Esophagus muscularis mucosa (tissue), 4 donors: Measurements from ENCODE around the gene RAD54L2. TPM values are rescaled to one million over a fixed set of nuclear protein-coding genes. Genes with fewer than 3 reads are reported as not detected.

ENCODE experiments used
- DNase-seq: peaks from one replicate; pipeline ENCODE4 v3.0.0-alpha.2; 2017; ENCODE audit errors: extremely low spot score
- H3K27ac ChIP-seq, 4 donors: fragments of 200-600 bp; sonication (generic); replicated peaks in 1 of 4; 1 replicate in 3 of 4; 2 replicates in 1 of 4; pipeline ENCODE4 v1.5.1; 2016 to 2019; ENCODE audit warnings: mild to moderate bottlenecking in 1 of 4
- H3K27me3 ChIP-seq, 4 donors: fragments of 200-600 bp; sonication (generic); one replicate each; pipeline versions ENCODE4 v1.5.1 to v1.6.0; 2016 to 2019
- H3K36me3 ChIP-seq, 4 donors: fragments of 200-600 bp; sonication (generic); one replicate each; pipeline ENCODE4 v1.5.1; 2016 to 2019
- H3K4me1 ChIP-seq, 4 donors: fragments of 200-600 bp; sonication (generic); one replicate each; pipeline ENCODE4 v1.5.1; 2016 to 2019
- H3K4me3 ChIP-seq, 4 donors: fragments of 200-600 bp; sonication (generic); 1 replicate in 2 of 4; 2 replicates in 2 of 4; pipeline ENCODE4 v1.5.1; 2016 to 2019; ENCODE audit warnings: mild to moderate bottlenecking in 4 of 4, moderate library complexity in 1 of 4
- H3K9me3 ChIP-seq, 4 donors: fragments of 200-600 bp; sonication (generic); 1 replicate in 3 of 4; 2 replicates in 1 of 4; pipeline ENCODE4 v1.5.1; 2016 to 2019
- CTCF ChIP-seq, 3 experiments: fragments of 200-600 bp in 2 of 3; fragments of 450-650 bp in 1 of 3; sonication (generic) in 2 of 3; IDR thresholded peaks; one replicate each; pipeline ENCODE4 v1.5.1; 2017 to 2019; ENCODE audit warnings: antibody characterized with exemption in 3 of 3, mild to moderate bottlenecking in 2 of 3, moderate library complexity in 1 of 3
- EP300 ChIP-seq: sonication (generic); formaldehyde crosslinking; IDR thresholded peaks from one replicate; pipeline ENCODE4 v1.6.1; 2017; ENCODE audit warnings: antibody characterized with exemption
- POLR2A ChIP-seq: fragments of 450-650 bp; IDR thresholded peaks from one replicate; pipeline ENCODE4 v1.6.1; 2017; ENCODE audit warnings: antibody characterized with exemption, moderate library complexity, mild to moderate bottlenecking, low read depth
- POLR2AphosphoS5 ChIP-seq, 2 donors: sonication (generic); formaldehyde crosslinking; IDR thresholded peaks; one replicate each; pipeline ENCODE4 v1.6.1; 2017; ENCODE audit warnings: antibody characterized with exemption in 2 of 2
- WGBS: methylation state at CpG from one replicate; pipeline ENCODE4 v1.1.5; 2018; 5-methylcytosine and 5-hydroxymethylcytosine counted together
- intact Hi-C: fragments of 100-400 bp; cut with DNase I; formaldehyde crosslinking; loops from one replicate; pipeline ENCODE4 v1.15.1; 2023
- total RNA-seq, 4 donors: library from RNA; depleted of rRNA; stranded (reverse); fragments of >200 nt; gene quantifications; one replicate each; pipeline versions ENCODE4 v1.1.0 to v1.2.1, GENCODE V29; 2016

RAD54L2 gene
- total RNA-seq, 4 donors from 2014 or later: 18.2 to 25.3 (median 23.8) TPM

GRCh38 chr3:51502562-51502910, 36.0 kb upstream of the RAD54L2 start:
- no peaks in the 10 kb centered on the region for H3K9me3 ChIP-seq
- no peaks in the 10 kb centered on the region for H3K36me3 ChIP-seq
- H3K27ac ChIP-seq: no peak overlapping the region
- TF ChIP-seq POLR2A (no peak), POLR2AphosphoS5 (IDR thresholded peaks at IDR 0.05) (no peak), CTCF (IDR thresholded peaks at IDR 0.05) (no peak), EP300 (no peak)
- peaks cover 8 to 21% (median 18%) of the 10 kb centered on the region in 4 donors for H3K4me1 ChIP-seq
- H3K4me3 ChIP-seq: no peak overlapping the region
- WGBS: 18% methylated on average over 2 of the region's 2 CpGs
- intact Hi-C loops: loop anchor here (1.0 to 5.0 kb wide), 4 partner anchors 36 to 300 kb away; partner anchors contain the start of gene RAD54L2
- no peaks in the 10 kb centered on the region for H3K27me3 ChIP-seq
- DNase-seq: no peak

- 97% methylated on average over 2 of the region's 2 CpGs for whole genome bisulfite sequencing
- H3K36me3 ChIP-seq: no peaks in the 10 kb centered on the region
- DNase-seq: no peak
Measured at GRCh38 chr3:51503007-51503406, 35.5 kb upstream of the RAD54L2 start.

GRCh38 chr3:51508255-51508654, 30.3 kb upstream of the RAD54L2 start:
- Histone ChIP-seq H3K9me3 (no peaks in the 10 kb centered on the region), H3K4me3 (no peak overlapping the region), H3K4me1 (no peaks in the 10 kb centered on the region), H3K27ac (no peak overlapping the region), H3K36me3 (no peaks in the 10 kb centered on the region), H3K27me3 (no peaks in the 10 kb centered on the region)
- TF ChIP-seq EP300: no peak
- TF ChIP-seq CTCF (IDR thresholded peaks at IDR 0.05): no peak
- no peak for TF ChIP-seq POLR2AphosphoS5 (IDR thresholded peaks at IDR 0.05)
- TF ChIP-seq POLR2A: no peak
- WGBS: 85% methylated on average over 7 of the region's 9 CpGs
- DNase-seq: no peak
- intact Hi-C loops: no loop called here

More at GRCh38 chr3:51503007-51503406, 35.5 kb upstream of the RAD54L2 start:
- H3K4me3 ChIP-seq: no peak overlapping the region
- no peak overlapping the region for H3K27ac ChIP-seq
- H3K9me3 ChIP-seq: no peaks in the 10 kb centered on the region
- intact Hi-C loops: loop anchor here (2.0 to 5.0 kb wide), 2 partner anchors 36 to 299 kb away; partner anchors contain the start of gene RAD54L2
- H3K27me3 ChIP-seq: no peaks in the 10 kb centered on the region
- peaks cover 8 to 21% (median 18%) of the 10 kb centered on the region in 4 donors for H3K4me1 ChIP-seq
- no peak for TF ChIP-seq POLR2AphosphoS5 (IDR thresholded peaks at IDR 0.05)
- TF ChIP-seq POLR2A: no peak
- TF ChIP-seq CTCF (IDR thresholded peaks at IDR 0.05): no peak
- TF ChIP-seq EP300: no peak

GRCh38 chr3:51510996-51511395, 27.5 kb upstream of the RAD54L2 start:
- 88% methylated on average over 1 of the region's 1 CpG for WGBS
- Histone ChIP-seq H3K27me3 (no peaks in the 10 kb centered on the region), H3K4me1 (no peaks in the 10 kb centered on the region), H3K36me3 (no peaks in the 10 kb centered on the region), H3K4me3 (no peak overlapping the region), H3K9me3 (no peaks in the 10 kb centered on the region), H3K27ac (no peak overlapping the region)
- TF ChIP-seq CTCF (IDR thresholded peaks at IDR 0.05): no peak
- no peak for TF ChIP-seq EP300
- no peak for TF ChIP-seq POLR2AphosphoS5 (IDR thresholded peaks at IDR 0.05)
- TF ChIP-seq POLR2A: no peak
- intact Hi-C loops: no loop called here
- no peak for DNase-seq

GRCh38 chr3:51514210-51514609, 24.3 kb upstream of the RAD54L2 start:
- no peaks in the 10 kb centered on the region for H3K4me1 ChIP-seq
- no peak overlapping the region for H3K4me3 ChIP-seq
- no peak overlapping the region for H3K27ac ChIP-seq
- TF ChIP-seq EP300: no peak
- TF ChIP-seq CTCF (IDR thresholded peaks at IDR 0.05): no peak
- no peak for TF ChIP-seq POLR2A
- TF ChIP-seq POLR2AphosphoS5 (IDR thresholded peaks at IDR 0.05): no peak
- H3K9me3 ChIP-seq: no peaks in the 10 kb centered on the region
- DNase-seq: no peak
- H3K36me3 ChIP-seq: no peaks in the 10 kb centered on the region
- intact Hi-C loops: no loop called here
- 91% methylated on average over 5 of the region's 5 CpGs for WGBS
- no peaks in the 10 kb centered on the region for H3K27me3 ChIP-seq
